HL-60/S4 treated with phorbol 12-myristate 13-acetate at 8.2 ng/mL for 4 days and 3 days (cell line): ENCODE data around the gene HEYL.

ENCODE experiments used
- in situ Hi-C: fragments of 300-500 bp; cut with MboI; formaldehyde crosslinking; loops from 2 replicates; pipeline ENCODE4 v1.15.0; 2022; ENCODE audit warnings: low sequenced_read_pairs

The HEYL gene

DNA sequence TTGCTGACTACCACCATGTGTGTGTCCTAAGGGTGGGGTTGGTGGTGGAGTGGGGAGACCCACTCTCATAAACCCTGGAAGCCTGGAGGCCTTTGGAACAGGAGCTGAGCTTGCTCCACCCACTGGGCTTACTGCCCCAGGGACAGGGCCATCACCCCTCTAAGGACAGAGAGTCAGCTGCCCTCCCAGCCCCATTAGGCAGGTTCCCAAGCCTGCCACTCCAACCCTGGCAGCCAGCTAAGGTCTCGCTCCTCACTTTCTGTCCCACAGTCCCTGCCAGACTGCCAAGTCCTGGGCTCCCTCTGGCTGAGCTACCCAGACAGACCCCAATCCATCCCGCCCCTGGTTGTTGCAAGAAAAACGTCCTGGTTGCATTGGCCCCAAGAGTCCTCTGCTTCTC lies 28.7 kb upstream of the HEYL start:
- in situ Hi-C loops, result no loop called here

DNA sequence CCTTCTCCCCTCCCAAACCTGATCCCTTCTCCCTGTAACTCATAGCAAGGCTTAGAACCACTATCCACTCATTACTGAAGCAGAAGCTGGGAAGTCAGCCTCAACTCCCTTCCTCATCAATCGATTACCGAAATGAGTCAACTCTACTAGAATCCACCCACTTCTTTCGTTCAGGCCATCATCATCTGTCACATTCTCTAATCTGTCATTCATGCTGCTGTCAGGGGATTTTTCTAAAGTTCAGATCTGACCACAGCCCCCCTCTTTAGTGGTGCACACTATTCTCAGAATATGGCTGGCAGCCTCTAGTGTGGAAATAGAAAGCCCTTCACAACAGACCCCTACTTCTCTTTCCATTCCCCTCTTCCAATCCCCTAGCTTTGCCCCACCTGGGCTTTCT lies 27.3 kb upstream of the HEYL start:
- in situ Hi-C loops, result no loop called here

DNA sequence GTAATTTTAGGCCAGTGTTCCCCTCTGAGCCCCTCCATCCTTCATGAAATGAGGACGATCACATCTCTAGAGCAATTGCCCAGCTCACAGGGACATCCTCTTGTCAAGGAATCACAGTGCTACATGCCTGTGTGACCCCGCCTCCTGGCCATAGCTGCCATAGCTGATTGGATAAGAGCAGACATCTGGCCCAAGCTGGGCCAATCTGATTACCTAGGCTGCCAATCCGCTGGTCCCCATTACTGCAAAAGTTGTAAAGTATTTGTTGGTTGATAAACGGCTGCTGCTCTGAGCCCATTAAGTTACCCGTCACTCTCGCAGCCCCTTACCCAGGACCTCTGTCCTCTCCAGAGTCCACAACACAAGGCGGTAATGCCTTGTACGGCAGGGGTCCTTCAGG lies 24.1 kb upstream of the HEYL start:
- in situ Hi-C loops, result no loop called here

DNA sequence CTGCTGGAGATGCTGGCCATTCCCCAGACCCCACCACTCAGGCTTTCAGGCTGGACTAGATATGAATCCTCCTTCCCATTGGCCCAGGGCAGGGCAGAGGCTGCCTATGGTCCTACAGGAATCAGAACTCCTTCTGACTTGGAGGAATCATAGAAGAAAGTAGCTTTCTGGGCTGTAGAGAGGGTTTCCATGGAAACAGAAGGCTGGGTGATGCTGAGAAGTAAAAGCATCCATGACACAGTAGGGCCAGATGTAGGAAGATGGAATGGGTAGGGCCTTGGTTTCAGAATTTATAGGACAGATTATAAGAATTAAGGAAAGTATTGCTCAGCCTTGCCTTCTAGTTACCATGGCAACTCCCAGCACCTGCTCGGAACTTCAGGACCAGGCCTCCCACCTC lies 23.4 kb upstream of the HEYL start:
- in situ Hi-C loops, result no loop called here

DNA sequence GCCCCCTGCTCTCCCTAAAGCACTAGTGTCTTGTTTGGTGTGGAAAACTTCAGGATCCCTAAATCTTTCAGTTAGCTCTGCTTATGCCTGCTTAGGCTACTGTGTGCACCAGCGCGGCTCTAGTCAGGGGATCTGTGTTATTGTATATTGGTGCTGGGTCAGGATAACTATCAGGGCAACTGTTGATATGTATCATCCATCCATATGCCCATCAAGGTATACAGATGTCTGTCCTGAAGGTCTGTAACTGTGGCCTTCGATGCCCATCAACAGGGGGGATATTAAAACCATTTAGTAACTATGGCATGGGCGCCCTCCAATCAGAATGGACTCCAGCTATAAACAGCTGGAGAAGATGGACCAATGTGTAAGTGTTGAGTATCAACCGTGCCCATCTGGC lies 20.1 kb upstream of the HEYL start:
- in situ Hi-C loops, result no loop called here

DNA sequence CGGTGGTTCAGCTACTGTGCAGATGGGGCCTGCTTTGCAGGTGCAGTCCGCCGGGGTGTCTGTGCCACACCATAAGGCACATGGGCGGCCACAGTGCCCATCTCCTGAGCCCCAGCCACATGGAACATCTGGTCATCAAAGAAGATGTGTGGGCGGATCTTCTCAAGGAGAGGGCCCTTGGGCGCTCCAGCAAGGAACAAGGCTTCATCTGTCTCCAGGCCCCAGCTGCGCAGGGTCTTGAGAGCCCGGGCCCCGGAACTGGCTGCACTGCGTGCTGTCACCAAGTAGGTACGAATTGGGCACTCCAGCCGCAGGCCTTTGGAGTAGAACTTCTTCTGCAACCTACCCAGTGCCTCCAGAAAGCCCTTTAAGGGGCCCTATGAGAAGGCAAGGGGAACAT lies 19.7 kb upstream of the HEYL start:
- in situ Hi-C loops, result no loop called here

DNA sequence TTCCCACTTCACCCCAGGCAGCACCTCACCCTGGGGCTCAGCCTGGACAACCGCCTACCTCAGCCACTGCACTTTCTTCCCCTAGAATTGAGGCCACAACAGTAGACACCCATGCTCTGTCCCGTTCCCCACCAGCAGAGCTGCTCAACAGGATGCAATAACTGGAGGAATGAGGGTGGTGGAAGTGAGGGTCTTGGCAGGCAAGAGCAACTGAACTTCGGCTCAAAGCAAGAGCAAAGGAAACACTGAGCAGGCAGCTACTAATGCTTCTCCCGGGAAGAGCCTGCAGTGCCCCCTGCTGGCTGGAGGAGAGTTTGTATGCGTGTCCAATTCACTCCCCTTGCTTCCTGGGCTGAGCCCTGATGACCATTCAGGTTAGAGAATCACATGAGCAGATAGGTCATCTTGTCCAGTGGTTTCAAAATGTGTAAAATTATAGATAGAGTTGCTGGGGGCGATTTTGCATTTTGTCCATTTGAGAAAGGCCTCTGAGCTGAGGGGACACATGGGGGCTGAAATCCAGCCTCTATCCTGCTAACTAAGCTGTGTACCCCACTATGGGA lies 18.6 kb upstream of the HEYL start:
- in situ Hi-C loops, result no loop called here

DNA sequence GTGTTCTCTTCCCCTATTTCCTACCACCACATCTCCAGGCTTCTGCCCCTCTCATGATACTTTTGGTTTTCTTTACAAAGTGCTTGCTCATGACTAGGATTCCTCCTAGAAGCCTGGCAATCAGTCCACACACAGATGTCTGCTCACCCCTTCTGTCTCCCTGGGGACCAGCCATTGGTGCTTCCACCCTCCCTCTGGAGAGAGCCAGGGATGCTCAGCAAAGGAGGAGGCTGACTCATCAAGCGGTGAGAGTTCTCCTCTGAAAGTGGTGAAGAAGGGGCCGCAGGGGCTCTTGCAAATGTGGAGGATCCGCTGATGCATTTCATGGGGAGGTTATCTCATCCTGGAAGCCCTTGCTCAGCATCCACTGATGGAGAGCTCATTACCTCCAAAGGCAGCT lies 18.0 kb upstream of the HEYL start:
- in situ Hi-C loops, result no loop called here

DNA sequence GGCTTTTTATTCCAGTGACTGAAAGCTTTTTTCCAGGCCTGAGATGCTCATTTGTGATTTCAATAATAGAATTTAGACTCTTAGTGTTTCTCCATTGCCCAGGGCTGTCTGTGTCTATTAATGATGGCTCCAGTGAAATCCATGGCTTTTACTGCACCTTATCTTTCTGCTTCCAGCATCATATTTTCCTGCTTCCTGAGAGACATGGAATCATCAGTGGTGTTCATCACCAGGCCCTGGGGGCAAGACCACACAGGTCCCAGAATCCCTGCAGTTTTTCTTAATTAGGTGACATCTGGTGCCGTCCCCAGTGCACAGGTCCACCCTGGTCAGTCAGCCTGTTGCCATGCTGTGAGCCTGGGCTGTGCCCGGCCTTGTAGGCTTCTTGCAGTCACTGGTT lies 16.9 kb upstream of the HEYL start:
- in situ Hi-C loops, result no loop called here

DNA sequence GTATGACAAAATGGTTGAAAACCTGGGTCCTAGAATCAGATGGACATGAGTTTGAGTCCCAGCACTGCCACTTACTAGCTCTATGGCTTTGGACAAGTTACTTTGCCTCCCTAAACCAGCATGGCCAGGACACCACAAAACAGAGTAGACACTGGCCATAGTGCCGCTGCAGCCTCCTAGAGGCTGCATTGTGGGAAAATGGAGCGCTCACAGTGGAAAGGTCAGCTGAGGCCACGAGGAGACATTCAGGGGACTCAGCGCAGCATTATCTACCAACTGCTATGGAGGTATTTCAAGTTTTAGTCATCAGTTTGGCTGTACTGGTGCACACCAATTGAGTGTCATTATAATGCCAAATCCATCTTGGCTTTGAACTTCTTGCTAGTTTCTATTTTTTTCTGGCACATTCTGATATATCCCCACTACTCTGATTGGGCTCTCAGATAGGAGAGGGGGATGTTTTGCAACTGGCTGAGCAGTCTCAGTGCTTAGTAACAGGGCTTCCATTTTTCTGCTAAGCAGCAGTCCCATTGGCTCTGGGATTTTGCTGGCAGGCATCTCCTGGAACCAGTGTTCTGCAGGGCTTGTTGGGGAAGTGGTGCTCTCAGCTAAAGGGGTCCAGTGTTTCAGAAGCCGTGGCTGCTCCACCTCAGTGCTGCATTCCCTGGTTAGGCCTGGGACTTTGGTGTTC lies 16.3 kb upstream of the HEYL start:
- in situ Hi-C loops, result no loop called here

DNA sequence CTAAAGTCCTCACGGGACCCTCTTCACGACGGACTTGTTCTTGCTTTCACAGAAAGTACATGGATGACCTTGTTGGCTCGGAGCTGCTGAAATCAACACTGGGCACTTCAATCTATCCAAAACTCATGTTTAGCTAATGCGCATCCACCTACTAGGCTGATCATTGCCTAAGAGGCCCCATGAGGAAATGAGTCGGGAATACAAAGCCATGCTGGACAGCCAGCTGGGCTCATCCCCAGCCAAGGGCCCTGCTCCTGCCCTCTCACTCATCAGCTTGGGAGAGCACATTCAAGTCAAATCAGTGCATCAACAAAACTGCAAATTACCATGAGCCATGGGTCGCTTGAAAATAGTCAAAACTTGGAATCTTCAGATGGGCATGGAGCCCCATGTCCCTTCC lies 14.8 kb upstream of the HEYL start:
- in situ Hi-C loops, result no loop called here

DNA sequence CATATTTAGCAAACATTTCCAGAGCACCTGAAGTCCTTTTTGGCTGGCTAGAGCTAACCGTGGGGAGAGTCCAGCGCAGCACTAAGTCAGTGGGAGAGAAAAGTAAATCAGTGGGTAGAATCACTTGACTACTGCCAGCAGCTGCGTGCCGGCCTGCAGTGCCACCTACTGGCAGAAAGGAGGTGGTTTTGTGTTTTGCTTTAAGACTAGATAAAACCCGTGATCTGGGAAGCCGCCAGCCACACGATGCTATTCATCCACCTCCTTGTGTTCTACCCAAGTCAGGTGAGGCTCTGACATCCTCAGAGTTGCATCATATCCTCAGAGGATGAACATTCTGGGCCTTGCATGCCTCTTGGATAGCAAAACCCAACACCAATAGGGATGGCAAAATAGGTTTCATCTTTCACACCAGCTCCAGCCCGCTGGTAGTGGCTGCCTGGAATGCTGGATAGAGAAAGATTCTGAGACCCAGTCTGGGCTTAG lies 14.1 kb upstream of the HEYL start:
- in situ Hi-C loops, result no loop called here

DNA sequence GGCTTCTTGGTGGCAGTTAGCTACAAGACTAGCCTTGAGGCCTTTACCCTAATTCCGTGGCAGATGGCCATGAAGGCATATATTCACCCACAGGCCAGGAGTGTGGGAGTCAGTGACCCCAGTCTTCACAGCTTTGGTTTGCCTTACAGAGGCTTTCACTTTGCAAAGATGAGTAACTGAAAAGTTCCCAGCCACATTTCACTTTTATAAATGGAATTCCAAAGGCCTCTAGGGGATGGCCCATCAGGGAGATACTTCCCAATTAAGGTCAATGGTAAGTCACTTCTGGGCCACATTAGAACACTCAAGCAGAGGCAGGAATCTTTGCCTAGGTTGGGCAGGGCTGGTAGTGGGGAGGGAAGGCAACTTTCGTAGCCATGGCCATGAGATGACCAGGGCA lies 13.1 kb upstream of the HEYL start:
- in situ Hi-C loops, result no loop called here

DNA sequence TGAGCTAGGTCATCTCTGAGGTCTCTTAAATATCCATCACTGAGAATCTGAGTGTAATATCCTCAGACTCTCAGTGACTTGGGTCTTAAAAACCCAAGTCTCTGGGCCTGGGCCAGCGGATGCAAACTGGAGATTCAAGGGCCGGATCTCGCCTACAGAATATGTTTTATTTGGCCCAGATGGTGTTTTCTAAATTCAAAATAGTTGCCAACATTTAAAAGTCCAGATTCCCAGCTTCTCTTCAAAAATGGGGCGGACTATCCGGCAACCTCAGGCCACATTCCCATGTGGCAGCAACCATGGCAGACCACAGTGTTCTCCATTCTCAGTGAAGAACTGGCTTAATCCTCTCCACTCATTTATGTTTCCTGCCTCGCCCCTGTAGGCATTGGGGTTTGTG lies 12.7 kb upstream of the HEYL start:
- in situ Hi-C loops, result no loop called here

DNA sequence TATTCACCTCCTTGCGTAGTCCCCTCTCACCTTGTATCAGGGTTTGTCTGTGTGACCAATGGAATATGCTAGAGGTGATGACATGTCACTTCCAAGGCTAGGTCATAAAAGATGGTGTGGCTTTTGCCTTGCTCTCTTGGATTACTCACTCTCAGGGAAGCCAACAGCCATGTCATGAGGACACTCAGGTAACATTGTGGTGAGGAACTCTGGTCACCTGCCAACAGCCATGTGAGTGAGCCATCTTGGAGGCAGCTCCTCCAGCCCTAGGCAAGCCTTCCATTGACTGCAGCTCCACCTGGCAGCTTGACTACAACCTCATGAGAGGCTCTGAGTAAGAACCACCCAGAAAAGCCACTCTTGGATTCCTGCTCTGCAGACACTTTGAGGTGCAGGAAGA lies 11.0 kb upstream of the HEYL start:
- in situ Hi-C loops, result no loop called here

DNA sequence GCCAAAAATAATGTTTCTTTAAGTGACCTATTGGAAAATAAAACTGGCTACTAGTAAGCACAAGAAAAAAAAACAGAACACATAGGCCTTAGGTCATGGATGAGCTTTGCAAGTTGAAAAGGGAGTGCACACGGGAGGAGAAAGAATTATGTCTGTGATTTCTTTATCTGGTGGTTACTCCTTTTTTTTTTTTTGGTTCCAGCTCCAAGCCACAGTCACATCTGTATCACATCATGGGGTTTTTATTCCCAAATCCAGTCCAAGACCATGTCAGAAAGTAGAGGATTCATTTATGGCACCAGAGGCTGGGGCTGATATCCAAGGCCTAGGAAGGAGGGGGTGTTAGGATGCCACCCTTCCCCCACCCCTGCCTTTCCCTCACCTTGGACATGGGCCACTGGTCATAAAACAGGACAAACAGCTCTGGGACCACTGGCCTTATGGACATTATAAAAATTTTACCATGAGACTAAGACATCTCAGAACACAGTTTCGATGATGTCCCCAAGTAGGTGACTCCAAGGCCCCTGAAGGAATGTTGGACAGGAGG lies 10.3 kb upstream of the HEYL start:
- in situ Hi-C loops, result no loop called here

DNA sequence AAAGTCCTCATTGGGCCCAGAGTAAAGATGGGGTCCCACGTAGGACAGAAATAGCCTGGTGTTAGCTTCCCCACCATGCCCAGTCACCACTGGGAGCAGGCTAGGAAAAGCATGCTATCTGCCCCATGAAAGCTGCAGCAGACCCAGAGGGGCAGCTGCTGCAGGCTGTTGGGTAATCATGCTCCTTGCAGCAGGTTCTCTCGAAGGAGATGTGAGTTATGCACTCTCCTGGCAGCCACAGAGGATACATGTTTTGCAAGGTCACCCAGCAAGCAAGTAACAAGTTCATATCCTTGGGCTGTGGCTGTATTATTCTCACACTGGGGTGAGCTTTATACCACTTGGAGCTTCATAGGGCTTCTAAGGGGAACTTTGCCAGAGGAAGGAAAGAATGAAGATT lies 9.1 kb upstream of the HEYL start:
- in situ Hi-C loops, result no loop called here

DNA sequence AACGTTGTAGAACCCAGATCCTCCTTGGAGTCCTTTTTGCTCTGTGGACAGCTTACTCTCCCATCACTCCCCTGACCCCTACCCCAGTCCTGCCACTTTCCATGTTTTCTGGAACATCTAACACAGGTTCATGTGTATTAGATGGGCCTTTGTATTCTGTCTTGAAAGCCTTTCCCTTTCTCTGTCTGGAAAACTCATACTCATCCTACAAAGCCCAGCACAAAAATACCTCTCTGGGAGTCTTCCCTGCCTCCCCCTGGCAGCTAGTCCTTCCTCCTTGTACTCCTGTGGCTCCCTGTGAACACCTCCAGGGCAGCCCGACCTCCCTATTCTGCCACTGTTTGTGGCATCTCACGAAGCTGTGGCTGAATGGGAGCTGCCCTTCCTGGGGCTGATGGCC lies 7.8 kb upstream of the HEYL start:
- in situ Hi-C loops, result no loop called here

DNA sequence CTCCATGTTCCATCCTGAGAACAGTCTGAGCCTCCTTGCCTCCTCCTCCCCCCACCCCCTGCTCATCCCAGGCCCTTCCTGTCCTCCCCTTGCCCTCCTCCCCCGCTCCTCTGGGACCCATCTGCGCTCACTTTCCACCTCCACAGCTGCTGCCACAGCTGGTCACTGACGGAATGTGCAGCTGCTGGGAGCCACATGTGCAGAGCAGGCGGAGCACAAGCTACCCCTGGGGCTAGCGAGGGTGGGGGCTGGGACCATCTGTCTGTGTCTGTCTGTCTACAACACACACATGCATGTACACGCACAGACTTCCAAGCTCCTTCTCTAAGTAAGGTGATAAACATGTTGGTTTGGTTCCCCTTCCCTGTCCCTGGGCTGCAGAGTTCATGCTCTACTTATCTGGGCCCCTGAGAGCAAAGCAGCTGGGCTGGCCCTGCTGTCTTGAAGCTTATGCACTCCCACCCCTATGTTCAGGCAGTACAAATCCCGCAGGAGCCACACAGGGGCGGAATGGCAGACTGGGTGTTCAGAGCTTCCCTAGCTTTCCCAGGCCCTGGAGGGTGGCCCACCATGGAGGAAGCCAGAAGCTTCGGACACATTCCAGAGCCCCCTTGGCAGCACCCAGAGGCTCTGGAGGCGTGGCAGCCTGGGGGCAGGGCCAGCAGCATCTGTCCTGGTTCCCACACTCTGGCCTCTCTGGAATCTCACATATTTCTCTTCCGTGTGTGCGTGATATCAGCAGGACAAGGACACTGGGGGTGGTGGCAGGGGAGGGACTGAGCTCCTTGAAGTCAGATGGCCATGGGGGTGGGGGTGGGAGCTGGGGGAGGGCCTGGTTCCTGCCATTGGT lies 7.0 kb upstream of the HEYL start:
- in situ Hi-C loops, result no loop called here

DNA sequence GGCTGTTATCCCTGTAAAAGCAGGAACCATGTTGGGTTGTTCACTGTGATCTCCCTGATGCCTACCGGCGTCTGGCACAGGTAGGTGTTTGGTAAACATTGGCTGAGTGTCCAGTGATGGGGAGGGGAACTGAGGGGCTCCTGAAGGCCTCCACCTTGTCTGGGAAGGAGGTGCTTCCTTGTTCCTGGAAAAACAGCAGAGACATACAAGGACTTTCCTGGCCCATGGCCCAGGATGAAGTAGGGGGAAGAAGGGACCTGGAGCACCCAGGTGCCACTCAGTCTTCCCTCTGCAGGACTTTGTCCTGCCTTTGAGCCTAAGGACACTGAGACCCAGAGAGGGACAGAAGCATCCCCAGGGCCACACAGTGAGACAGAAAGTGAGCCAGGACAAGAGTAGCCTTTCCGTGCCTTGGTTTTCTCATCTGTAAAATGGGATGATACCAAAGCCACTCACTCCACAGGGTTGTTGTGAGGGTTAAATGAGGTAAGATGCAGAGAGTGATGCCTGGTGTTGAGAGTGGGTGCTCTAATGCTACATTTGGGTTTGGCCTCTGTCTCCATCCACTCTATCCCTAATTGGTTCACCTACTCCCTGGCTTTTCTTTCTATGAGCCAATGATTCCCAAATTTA lies 6.1 kb upstream of the HEYL start:
- in situ Hi-C loops, result no loop called here

DNA sequence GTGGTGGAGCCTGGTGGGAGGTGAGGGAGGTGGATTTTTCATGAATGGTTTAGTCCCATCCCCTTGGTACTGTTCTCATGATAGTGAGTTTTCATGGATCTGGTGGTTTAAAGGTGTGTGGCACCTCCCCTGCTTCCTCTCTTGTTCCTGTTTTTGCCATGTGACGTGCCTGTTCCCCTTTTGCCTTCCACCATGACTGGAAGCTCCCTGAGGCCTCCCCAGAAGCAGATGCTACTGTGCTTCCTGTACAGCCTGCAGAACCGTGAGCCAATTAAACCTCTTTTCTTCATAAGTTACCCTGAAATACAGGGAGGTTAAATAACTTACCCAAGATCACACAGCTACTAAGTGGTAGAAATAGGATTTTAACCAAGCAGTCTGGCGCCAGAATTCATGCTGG lies 4.3 kb upstream of the HEYL start:
- in situ Hi-C loops, result no loop called here
